Glutamatergic neuron (in vitro differentiated cells): ENCODE measurements around the gene IL6R. TPM values are rescaled to one million over a fixed set of nuclear protein-coding genes. Genes with fewer than 3 reads are reported as not detected.
"Not testable (repeated sequence)": the region's sequence is repeated elsewhere in the genome, so short reads cannot be mapped to it uniquely, and the experiment has no call there.

Experiments
- DNase-seq: peaks from one replicate; pipeline ENCODE4 v3.0.0; 2022
- H3K27ac Mint-ChIP-seq: one replicate; pipeline ENCODE4 v1.8.0; 2020; ENCODE audit warnings: mild to moderate bottlenecking, mixed read lengths, inconsistent platforms; ENCODE audit not compliant: unreplicated experiment
- H3K27me3 Mint-ChIP-seq: one replicate; pipeline ENCODE4 v1.8.0; 2020; ENCODE audit warnings: mild to moderate bottlenecking, moderate library complexity, mixed read lengths, inconsistent platforms; ENCODE audit not compliant: unreplicated experiment
- H3K36me3 Mint-ChIP-seq: one replicate; pipeline ENCODE4 v1.8.0; 2020; ENCODE audit warnings: mild to moderate bottlenecking, mixed read lengths, inconsistent platforms; ENCODE audit not compliant: unreplicated experiment
- H3K4me1 Mint-ChIP-seq: one replicate; pipeline ENCODE4 v1.8.0; 2020; ENCODE audit warnings: mild to moderate bottlenecking, low read depth, mixed read lengths, inconsistent platforms; ENCODE audit not compliant: unreplicated experiment
- H3K4me3 Mint-ChIP-seq: one replicate; pipeline ENCODE4 v1.8.0; 2020; ENCODE audit warnings: mild to moderate bottlenecking, mixed read lengths, inconsistent platforms; ENCODE audit not compliant: unreplicated experiment
- H3K9me3 Mint-ChIP-seq: one replicate; pipeline ENCODE4 v1.8.0; 2020; ENCODE audit warnings: mild to moderate bottlenecking, moderate library complexity, mixed read lengths, inconsistent platforms; ENCODE audit not compliant: unreplicated experiment
- total RNA-seq: library from RNA; stranded (reverse); fragmentation: NEBNext Ultra II Directional; extraction: Animal tissue kit (Norgen Biotek cat#: 25700); gene quantifications from one replicate; pipeline ENCODE4 v1.2.1, GENCODE V29; 2021; ENCODE audit not compliant: unreplicated experiment
- TF ChIP-seq, protein P1 (sequence below): fragments of 200-600 bp; sonication (generic); IDR thresholded peaks from one replicate; pipeline ENCODE4 v1.5.0; 2021; ENCODE audit not compliant: partially characterized antibody, unreplicated experiment

IL6R gene
- total RNA-seq, 1 donor from 2014 or later, result 1.6 TPM

DNA sequence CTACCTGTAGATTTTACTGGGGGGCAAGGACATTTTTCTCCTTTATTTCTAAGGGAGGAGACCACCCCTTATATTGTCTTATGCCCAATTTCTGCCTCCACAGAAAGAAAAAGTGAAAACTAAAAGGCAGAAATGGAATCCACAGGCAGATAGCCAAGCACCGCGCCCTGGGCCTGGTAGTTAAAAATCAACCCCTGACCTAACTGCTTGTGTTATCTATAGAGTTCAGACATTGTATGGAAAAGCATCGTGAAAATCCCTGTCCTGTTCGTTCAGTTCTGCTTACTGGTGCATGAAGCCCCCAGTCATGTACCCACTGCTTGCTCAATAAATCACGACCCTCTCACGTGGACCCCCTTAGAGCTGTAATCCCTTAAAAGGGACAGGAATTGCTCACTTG is 33.7 kb upstream of the IL6R start:
- DNase-seq, result no peak
- no peaks in the 10 kb centered on the region for H3K4me1 Mint-ChIP-seq
- TF ChIP-seq, protein P1, sequence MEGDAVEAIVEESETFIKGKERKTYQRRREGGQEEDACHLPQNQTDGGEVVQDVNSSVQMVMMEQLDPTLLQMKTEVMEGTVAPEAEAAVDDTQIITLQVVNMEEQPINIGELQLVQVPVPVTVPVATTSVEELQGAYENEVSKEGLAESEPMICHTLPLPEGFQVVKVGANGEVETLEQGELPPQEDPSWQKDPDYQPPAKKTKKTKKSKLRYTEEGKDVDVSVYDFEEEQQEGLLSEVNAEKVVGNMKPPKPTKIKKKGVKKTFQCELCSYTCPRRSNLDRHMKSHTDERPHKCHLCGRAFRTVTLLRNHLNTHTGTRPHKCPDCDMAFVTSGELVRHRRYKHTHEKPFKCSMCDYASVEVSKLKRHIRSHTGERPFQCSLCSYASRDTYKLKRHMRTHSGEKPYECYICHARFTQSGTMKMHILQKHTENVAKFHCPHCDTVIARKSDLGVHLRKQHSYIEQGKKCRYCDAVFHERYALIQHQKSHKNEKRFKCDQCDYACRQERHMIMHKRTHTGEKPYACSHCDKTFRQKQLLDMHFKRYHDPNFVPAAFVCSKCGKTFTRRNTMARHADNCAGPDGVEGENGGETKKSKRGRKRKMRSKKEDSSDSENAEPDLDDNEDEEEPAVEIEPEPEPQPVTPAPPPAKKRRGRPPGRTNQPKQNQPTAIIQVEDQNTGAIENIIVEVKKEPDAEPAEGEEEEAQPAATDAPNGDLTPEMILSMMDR, result no peak
- H3K9me3 Mint-ChIP-seq, result no peaks in the 10 kb centered on the region
- peaks cover 2% of the 10 kb centered on the region for H3K27me3 Mint-ChIP-seq
- H3K4me3 Mint-ChIP-seq, result no peak overlapping the region
- no peak overlapping the region for H3K27ac Mint-ChIP-seq
- no peaks in the 10 kb centered on the region for H3K36me3 Mint-ChIP-seq

DNA sequence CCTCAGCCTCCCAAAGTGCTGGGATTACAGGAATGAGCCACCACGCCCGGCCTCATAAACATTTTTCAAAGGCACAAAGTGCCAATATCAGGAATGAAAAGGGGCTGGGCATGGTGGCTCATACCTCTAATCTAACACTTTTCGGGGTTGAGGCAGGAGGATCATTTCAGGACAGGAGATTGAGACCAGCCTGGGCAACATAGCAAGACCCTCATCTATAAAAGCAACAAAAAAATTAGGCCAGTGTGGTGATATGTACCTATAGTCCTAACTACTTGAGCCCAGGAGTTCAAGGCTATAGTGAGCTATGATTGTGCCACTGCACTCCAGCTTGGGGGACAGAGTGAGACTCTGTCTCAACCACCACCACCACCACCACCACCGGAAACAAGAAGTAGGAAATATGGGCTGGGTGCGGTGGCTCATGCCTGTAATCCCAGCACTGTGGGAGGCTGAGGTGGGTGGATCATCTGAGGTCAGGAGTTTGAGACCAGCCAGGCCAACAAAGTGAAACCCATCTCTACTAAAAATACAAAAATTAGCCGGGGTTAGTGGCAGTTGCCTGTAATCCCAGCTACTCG is 31.3 kb upstream of the IL6R start:
- H3K27me3 Mint-ChIP-seq, H3K36me3 Mint-ChIP-seq, H3K27ac Mint-ChIP-seq, H3K4me3 Mint-ChIP-seq, H3K4me1 Mint-ChIP-seq, H3K9me3 Mint-ChIP-seq, DNase-seq: not testable (repeated sequence)

DNA sequence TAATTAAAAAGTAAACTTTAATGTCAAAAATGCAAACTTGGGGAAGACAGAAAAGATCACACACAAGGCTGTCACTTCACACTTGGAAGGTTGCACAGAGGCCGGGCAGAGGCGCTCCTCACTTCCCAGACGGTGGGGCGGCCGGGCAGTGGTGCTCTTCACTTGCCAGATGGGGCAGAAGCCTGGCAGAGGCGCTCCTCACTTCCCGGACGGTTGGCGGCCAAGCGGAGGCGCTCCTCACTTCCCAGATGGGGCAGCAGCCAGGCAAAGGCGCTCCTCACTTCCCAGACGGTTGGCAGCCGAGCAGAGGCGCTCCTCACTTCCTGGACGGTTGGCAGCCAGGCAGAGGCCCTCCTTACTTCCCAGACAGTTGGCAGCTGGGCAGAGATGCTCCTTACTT is 25.8 kb upstream of the IL6R start:
- Mint-ChIP-seq H3K4me3 (no peak overlapping the region), H3K4me1 (no peaks in the 10 kb centered on the region), H3K9me3 (no peaks in the 10 kb centered on the region), H3K27me3 (no peaks in the 10 kb centered on the region), H3K36me3 (no peaks in the 10 kb centered on the region), H3K27ac (no peak overlapping the region)
- TF ChIP-seq, protein P1, result no peak
- no peak for DNase-seq

DNA sequence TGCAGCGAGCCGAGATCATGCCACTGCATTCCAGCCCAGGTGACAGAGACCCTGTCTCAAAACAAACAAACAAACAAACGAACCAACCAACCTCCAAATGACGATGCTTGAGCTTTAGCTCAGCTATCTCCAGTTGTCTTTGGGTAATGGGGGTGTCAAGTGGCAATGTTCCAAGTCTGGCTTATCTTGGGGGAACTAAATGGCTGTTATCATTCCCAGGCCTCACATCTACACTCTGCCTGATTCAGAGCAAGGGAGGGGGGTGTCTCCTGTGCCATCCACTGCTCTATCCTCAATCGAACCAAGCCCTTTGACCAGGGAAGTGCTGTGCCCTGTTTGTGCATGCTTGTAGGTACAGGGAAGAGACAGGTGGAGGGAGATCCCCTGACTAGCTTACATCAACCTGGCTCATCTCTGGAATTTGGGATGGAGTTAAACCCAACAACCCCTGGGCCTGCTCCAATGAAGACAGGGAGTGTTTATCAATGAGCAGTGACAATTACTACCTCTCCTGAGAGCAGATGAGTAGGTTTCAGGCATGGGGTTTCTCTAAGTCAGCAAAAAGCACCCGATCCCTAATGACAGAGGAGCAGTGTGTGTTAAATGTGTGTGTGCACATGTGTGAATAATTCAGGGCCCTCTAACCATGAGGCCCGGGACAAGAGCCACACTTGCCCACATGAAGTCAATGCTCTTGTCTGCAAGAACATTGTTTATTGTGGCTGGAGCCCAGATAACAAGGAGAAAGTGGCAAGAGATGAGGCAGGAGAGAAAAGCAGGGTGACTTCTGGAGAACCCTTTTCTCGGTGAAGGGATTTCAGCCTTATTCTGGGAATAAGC is 20.3 kb upstream of the IL6R start:
- no peak for DNase-seq
- TF ChIP-seq, protein P1, result no peak
- H3K4me3 Mint-ChIP-seq, result no peak overlapping the region
- H3K27ac Mint-ChIP-seq, result no peak overlapping the region
- peaks cover 4% of the 10 kb centered on the region for H3K9me3 Mint-ChIP-seq
- H3K27me3 Mint-ChIP-seq, result peaks cover 6% of the 10 kb centered on the region
- no peaks in the 10 kb centered on the region for H3K36me3 Mint-ChIP-seq
- H3K4me1 Mint-ChIP-seq, result no peaks in the 10 kb centered on the region

DNA sequence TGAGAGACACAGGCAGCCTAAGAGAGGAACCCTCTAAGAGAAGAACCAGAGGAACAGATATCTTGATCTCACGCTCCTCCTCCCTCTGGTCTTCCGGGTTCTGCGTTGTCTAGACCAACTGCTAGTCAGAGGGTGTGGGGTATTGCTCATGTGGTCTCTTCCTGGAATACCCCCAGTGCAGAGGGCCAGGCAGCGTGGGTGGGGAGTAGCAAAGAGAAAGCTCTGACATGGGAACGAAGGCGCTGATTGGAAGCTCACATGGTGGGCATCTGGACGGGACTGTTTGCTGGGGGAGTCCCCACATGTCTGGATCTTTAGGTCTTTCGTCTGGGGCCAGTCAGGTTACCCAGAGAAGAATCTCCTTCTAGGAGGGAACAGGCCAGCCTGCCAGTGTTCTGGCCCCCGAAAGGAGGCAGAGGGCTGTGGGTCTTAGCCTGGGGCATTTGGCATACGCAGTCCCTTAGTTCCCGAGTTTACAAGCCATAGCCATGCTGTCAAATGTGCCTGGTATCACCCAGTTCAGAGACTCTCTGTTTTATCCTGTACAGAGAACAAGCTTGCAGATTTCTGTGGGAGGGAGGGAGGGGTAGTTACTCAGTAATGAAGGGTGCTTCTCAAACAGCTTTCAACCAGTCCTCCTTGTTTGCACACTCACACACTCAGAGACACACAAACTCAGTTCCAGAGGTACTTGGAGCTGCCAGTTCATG is 18.3 kb upstream of the IL6R start:
- Mint-ChIP-seq H3K36me3 (no peaks in the 10 kb centered on the region), H3K27ac (no peak overlapping the region), H3K4me1 (no peaks in the 10 kb centered on the region), H3K4me3 (no peak overlapping the region), H3K27me3 (peaks cover 6% of the 10 kb centered on the region), H3K9me3 (peaks cover 4% of the 10 kb centered on the region)
- no peak for DNase-seq
- TF ChIP-seq, protein P1, result no peak
